HEK293T (cell line): ENCODE data around the gene WIPF3.

ENCODE experiments used
- CTCF ChIA-PET: fragments of 350-600 bp; formaldehyde crosslinking; extraction: SDS; loops from one replicate; lab custom pipeline; 2021; ENCODE audit warnings: antibody characterized with exemption, inconsistent platforms; lab: Yijun Ruan, JAX
- POLR2A ChIA-PET: fragments of 350-600 bp; formaldehyde crosslinking; extraction: SDS; loops from one replicate; lab custom pipeline; 2020; ENCODE audit warnings: antibody characterized with exemption, inconsistent platforms; lab: Yijun Ruan, JAX
- DNase-seq: peaks from one replicate; pipeline ENCODE4 v3.0.0; 2012; ENCODE audit warnings: mixed read lengths; ENCODE audit errors: extremely low spot score
- ARNT ChIP-seq: fragments of 450-650 bp; IDR thresholded peaks from 2 replicates; pipeline ENCODE4 v1.6.1; 2017; ENCODE audit warnings: mild to moderate bottlenecking
- BHLHE40 ChIP-seq: fragments of 450-650 bp; IDR thresholded peaks from 2 replicates; pipeline ENCODE4 v1.6.1; 2016; ENCODE audit warnings: mild to moderate bottlenecking, moderate library complexity, borderline replicate concordance
- CTBP1 ChIP-seq: fragments of 450-650 bp; IDR thresholded peaks from 2 replicates; pipeline ENCODE4 v1.6.1; 2016; ENCODE audit warnings: borderline replicate concordance
- ELF4 ChIP-seq: fragments of 450-650 bp; IDR thresholded peaks from 2 replicates; pipeline ENCODE4 v1.6.1; 2017; ENCODE audit warnings: antibody characterized with exemption
- FOXA1 ChIP-seq: fragments of 450-650 bp; IDR thresholded peaks from 2 replicates; pipeline ENCODE4 v1.6.1; 2016; ENCODE audit warnings: mild to moderate bottlenecking
- FOXK2 ChIP-seq: fragments of 450-650 bp; IDR thresholded peaks from 2 replicates; pipeline ENCODE4 v1.6.1; 2016; ENCODE audit warnings: mild to moderate bottlenecking
- FOXM1 ChIP-seq: fragments of 450-650 bp; IDR thresholded peaks from 2 replicates; pipeline ENCODE4 v1.6.1; 2017; ENCODE audit warnings: mild to moderate bottlenecking, borderline replicate concordance
- HDGF ChIP-seq: fragments of 450-650 bp; IDR thresholded peaks from 2 replicates; pipeline ENCODE4 v1.6.1; 2017; ENCODE audit warnings: antibody characterized with exemption, borderline replicate concordance
- L3MBTL2 ChIP-seq: fragments of 450-650 bp; conservative IDR thresholded peaks from 2 replicates; pipeline ENCODE4 v1.6.1; 2016; ENCODE audit warnings: mild to moderate bottlenecking
- LEF1 ChIP-seq: fragments of 450-650 bp; IDR thresholded peaks from 2 replicates; pipeline ENCODE4 v1.6.1; 2017; ENCODE audit warnings: mild to moderate bottlenecking, borderline replicate concordance
- NFRKB ChIP-seq: fragments of 450-650 bp; IDR thresholded peaks from 2 replicates; pipeline ENCODE4 v1.6.1; 2016; ENCODE audit warnings: mild to moderate bottlenecking, moderate library complexity
- SP1 ChIP-seq: fragments of 450-650 bp; IDR thresholded peaks from 2 replicates; pipeline ENCODE4 v1.6.1; 2017
- SUZ12 ChIP-seq: fragments of 450-650 bp; IDR thresholded peaks from 2 replicates; pipeline ENCODE4 v1.6.1; 2016; ENCODE audit warnings: mild to moderate bottlenecking
- TARDBP ChIP-seq: fragments of 450-650 bp; IDR thresholded peaks from 2 replicates; pipeline ENCODE4 v1.6.1; 2016
- ZNF384 ChIP-seq: fragments of 450-650 bp; IDR thresholded peaks from 2 replicates; pipeline ENCODE4 v1.6.1; 2016
- TF ChIP-seq, protein P1 (sequence below): fragments of 450-650 bp; IDR thresholded peaks from 2 replicates; pipeline ENCODE4 v1.6.1; 2016

WIPF3 gene

DNA sequence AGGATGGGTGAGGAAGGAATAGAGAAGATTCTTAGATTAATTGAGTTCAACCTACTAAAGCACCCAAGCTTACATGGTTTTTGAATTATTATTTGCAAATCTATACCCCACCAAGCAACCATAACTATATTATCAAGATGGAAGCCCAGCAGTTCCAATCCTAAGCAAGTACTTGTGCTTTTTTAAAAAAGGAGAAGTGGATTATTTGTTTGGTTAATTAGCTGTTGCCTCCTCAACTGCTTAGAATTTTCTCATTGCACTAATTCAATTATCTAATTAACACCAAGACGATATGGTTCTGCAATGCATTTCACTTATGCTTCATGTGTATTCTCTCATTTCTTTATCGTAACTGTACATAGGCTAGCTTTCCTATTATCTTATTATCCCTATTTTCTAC lies 27.3 kb upstream of the WIPF3 start:
- no peak for TF ChIP-seq FOXK2
- no peak for DNase-seq
- CTCF ChIA-PET: no interaction called here
- POLR2A ChIA-PET: no interaction called here

DNA sequence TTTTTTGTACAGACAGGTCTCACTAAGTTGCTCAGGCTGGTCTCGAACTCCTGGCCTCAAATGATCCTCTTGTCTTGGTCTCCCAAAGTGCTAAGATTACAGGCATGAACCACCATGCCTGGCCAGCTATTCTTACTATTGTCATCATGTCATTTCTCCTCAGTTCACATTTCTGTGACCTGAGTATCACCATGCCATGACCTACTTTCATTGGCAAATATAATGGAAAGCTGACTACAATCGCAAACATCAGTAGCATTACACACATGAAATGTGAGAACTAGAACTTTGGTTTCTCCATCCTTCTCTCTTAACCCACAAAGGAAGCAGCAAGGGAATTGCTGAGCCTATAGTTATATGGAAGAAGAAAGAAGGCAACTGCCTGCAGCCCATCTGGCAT lies 26.0 kb upstream of the WIPF3 start:
- no peak for DNase-seq
- TF ChIP-seq TARDBP: no peak
- TF ChIP-seq FOXA1: no peak
- POLR2A ChIA-PET: no interaction called here
- CTCF ChIA-PET: no interaction called here

DNA sequence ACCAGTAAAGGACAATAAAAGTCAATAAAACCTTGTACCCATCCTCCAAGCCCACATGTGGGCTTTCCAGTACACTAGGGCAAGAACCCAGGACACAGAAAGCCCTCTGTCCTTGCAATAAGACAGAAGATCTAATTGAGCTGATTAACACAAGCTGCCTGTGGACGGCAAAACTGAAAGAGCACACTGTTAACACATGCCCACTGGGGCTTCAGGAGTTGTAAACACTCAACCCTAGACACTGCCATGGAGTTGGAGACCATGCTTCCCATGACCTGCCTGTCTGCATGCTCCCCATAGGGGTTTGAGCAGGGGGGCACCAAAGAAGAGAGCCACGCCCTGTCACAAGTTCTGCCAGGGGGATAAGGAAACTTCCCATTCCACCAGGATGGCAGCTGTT lies 22.6 kb upstream of the WIPF3 start:
- no peak for TF ChIP-seq TARDBP
- TF ChIP-seq L3MBTL2: no peak
- no peak for TF ChIP-seq HDGF
- TF ChIP-seq SUZ12: no peak
- TF ChIP-seq, protein P1, sequence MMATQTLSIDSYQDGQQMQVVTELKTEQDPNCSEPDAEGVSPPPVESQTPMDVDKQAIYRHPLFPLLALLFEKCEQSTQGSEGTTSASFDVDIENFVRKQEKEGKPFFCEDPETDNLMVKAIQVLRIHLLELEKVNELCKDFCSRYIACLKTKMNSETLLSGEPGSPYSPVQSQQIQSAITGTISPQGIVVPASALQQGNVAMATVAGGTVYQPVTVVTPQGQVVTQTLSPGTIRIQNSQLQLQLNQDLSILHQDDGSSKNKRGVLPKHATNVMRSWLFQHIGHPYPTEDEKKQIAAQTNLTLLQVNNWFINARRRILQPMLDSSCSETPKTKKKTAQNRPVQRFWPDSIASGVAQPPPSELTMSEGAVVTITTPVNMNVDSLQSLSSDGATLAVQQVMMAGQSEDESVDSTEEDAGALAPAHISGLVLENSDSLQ: no peak
- no peak for TF ChIP-seq ZNF384
- TF ChIP-seq NFRKB: no peak
- no peak for TF ChIP-seq FOXA1
- TF ChIP-seq FOXK2: no peak
- TF ChIP-seq SP1: no peak
- TF ChIP-seq ARNT: no peak
- no peak for TF ChIP-seq FOXM1
- TF ChIP-seq CTBP1: no peak
- ChIA-PET CTCF (no interaction called here), POLR2A (no interaction called here)

DNA sequence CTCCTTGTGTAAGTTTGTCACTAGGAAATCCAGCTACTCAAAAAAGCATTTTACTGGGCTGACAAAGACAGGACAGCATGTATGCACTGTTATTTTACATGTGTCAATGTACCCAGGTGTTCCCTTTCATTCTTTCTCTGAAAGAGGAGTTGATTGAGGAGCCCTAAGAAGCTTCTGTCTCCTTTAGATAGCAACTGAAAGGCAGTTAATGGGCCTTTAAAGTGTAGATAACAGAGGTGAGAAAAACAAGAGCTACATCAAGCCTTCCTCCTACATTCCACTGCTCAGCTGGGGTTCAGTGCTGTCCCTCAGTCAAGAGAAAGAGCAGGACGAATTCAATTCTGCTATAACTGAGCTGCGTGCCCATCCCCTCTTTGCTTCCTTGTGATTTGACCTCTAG lies 12.8 kb upstream of the WIPF3 start:
- POLR2A ChIA-PET: no interaction called here
- no peak for DNase-seq
- TF ChIP-seq ARNT: no peak
- no peak for TF ChIP-seq ELF4
- TF ChIP-seq CTBP1: no peak
- TF ChIP-seq SP1: no peak
- TF ChIP-seq HDGF: no peak
- TF ChIP-seq, protein P1: no peak
- no peak for TF ChIP-seq NFRKB
- no peak for TF ChIP-seq FOXA1
- TF ChIP-seq FOXM1: no peak
- TF ChIP-seq SUZ12: no peak
- TF ChIP-seq TARDBP: no peak
- no peak for TF ChIP-seq FOXK2
- no peak for TF ChIP-seq ZNF384
- TF ChIP-seq L3MBTL2: no peak
- TF ChIP-seq BHLHE40: no peak
- TF ChIP-seq LEF1: no peak
- CTCF ChIA-PET: no interaction called here

More for the DNA sequence above, 22.6 kb upstream of the WIPF3 start:
- DNase-seq: no peak

DNA sequence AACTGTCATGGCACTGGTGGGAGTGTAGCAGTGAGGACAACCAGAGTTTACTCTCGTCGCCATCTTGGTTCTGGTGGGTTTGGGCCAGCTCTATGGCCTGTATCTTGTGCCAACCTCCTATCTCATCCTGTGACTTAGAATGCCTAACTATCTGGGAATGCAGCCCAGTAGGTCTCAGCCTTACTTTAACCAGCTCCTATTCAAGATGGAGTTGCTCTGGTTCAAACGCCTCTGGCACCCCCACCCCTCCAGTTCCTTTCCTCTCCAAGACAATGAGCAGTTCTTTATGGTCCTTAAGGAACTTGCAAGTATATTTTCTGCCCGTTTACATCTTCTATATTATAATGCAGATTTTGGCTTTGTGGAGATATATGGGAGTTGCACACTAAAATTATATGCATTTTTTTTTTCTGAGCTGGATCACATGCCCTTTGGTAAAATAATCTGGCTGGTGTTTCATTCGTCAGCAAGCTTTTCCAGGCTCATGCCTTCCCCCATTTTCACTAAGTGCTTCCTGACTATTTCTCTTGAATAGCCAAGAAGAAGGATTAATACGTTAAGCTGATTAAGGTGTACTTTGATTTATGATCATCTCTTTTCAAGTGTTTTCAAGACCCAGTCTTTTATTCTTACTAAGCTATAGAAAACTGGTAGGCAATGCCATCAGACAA lies 11.2 kb upstream of the WIPF3 start:
- CTCF ChIA-PET: interaction anchor here (0.5 kb wide), 1 partner anchor 681 kb away, joined by 3 read pairs; no protein-coding TSS in a partner anchor
- TF ChIP-seq ARNT (no peak), SP1 (no peak), SUZ12 (no peak), LEF1 (no peak), BHLHE40 (no peak), FOXK2 (no peak), FOXM1 (no peak)
- POLR2A ChIA-PET: no interaction called here
- DNase-seq: no peak

DNA sequence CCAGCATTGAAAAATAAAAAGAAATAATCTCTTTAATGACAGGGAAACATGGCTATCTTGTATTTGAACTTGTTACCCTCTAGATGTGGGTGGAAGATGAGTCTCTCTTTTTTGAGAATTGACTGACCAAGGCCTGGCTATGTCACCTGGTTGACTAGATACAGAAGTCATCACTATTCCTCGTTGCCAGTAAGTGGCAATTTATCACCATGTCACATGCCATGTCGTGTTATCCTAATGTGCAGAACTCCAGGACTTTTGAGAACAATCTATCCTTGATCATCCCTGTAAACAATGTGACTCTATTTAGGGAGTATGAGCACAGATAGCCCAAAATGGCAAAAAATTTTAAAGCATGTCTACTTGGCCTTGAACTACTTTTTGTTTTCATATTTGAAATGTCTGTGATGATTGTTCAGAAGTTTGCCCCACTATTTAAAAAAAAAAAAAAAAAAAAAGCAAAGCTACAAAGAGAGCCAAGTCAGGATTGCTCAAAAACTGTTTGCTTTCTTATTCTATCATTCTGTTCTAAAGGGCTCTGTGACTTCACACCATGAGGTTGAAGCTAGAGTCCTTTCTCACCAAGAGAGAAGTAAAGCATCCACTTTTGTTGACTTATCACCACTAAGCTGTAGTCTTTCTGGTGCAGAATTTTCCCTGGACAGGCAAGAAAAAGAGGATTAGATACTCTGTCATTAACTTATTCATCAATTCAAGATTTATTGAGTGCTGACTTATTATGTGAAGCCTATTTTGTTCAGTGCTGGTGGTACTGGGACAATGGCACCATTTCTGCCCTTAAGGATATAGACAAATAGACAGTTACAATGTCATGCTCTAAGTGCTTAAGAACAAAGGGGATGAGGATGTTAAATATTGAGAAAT lies 10.4 kb upstream of the WIPF3 start:
- ChIA-PET CTCF (no interaction called here), POLR2A (no interaction called here)
- DNase-seq: no peak
- TF ChIP-seq TARDBP: no peak
- TF ChIP-seq NFRKB: no peak
- TF ChIP-seq LEF1: no peak
